Mesendoderm (in vitro differentiated cells): Measurements from ENCODE around the gene ZNF827.

Experiments used
- DNase-seq: peaks from one replicate; pipeline ENCODE4 v3.0.0; 2013
- H2AK5ac ChIP-seq: 2 replicates; pipeline ENCODE4 v1.6.1; 2013; ENCODE audit warnings: low read length, inconsistent platforms
- H2BK120ac ChIP-seq: 2 replicates; pipeline ENCODE4 v1.6.1; 2013; ENCODE audit warnings: low read depth, mild to moderate bottlenecking, low read length, moderate library complexity, mixed read lengths
- H2BK15ac ChIP-seq: replicated peaks from 2 replicates; pipeline ENCODE4 v1.6.1; 2013; ENCODE audit warnings: low read depth, mild to moderate bottlenecking, moderate library complexity
- H2BK5ac ChIP-seq: 2 replicates; pipeline ENCODE4 v1.6.1; 2013; ENCODE audit warnings: low read length, inconsistent platforms
- H3K18ac ChIP-seq: 2 replicates; pipeline ENCODE4 v1.6.1; 2013; ENCODE audit warnings: mild to moderate bottlenecking, low read length, mixed read lengths
- H3K23ac ChIP-seq: one replicate; pipeline ENCODE4 v1.6.1; 2013; ENCODE audit warnings: low read length
- H3K27ac ChIP-seq: 2 replicates; pipeline ENCODE4 v1.5.1; 2013; ENCODE audit warnings: low read depth, mild to moderate bottlenecking, inconsistent platforms, low read length, moderate library complexity
- H3K27me3 ChIP-seq: 2 replicates; pipeline ENCODE4 v1.6.1; 2013; ENCODE audit warnings: low read length, control low read depth, mild to moderate bottlenecking, inconsistent platforms; ENCODE audit not compliant: insufficient read depth, poor library complexity
- H3K36me3 ChIP-seq: 2 replicates; pipeline ENCODE4 v1.6.1; 2013; ENCODE audit warnings: low read length, inconsistent platforms; ENCODE audit not compliant: control insufficient read depth, insufficient read depth
- H3K4ac ChIP-seq: one replicate; pipeline ENCODE4 v1.6.1; 2013; ENCODE audit warnings: low read depth, mild to moderate bottlenecking, low read length, moderate library complexity
- H3K4me1 ChIP-seq: 2 replicates; pipeline ENCODE4 v1.6.1; 2013; ENCODE audit warnings: low read depth, low read length, inconsistent platforms; ENCODE audit not compliant: control insufficient read depth
- H3K4me2 ChIP-seq: 2 replicates; pipeline ENCODE4 v1.6.1; 2013; ENCODE audit warnings: low read length
- H3K4me3 ChIP-seq: 2 replicates; pipeline ENCODE4 v1.5.1; 2013; ENCODE audit warnings: mild to moderate bottlenecking, low read length
- H3K56ac ChIP-seq: one replicate; pipeline ENCODE4 v1.6.1; 2013; ENCODE audit warnings: low read length
- H3K79me1 ChIP-seq: 2 replicates; pipeline ENCODE4 v1.6.1; 2013; ENCODE audit warnings: low read length, inconsistent platforms
- H3K79me2 ChIP-seq: 2 replicates; pipeline ENCODE4 v1.6.1; 2013; ENCODE audit warnings: mild to moderate bottlenecking, low read length; ENCODE audit not compliant: control insufficient read depth, insufficient read depth
- H3K9ac ChIP-seq: 2 replicates; pipeline ENCODE4 v1.6.1; 2013; ENCODE audit warnings: low read length, inconsistent platforms
- H4K5ac ChIP-seq: one replicate; pipeline ENCODE4 v1.6.1; 2013; ENCODE audit warnings: low read length
- H4K8ac ChIP-seq: one replicate; pipeline ENCODE4 v1.6.1; 2013; ENCODE audit warnings: low read depth, mild to moderate bottlenecking, control low read depth, low read length, moderate library complexity
- WGBS: extraction: QIAGEN DNeasy Blood & Tissue Kit; methylation state at CpG from one replicate; pipeline ENCODE4 v1.1.7; 2013; ENCODE audit warnings: low lambda C conversion rate, missing lambda C conversion rate; ENCODE audit not compliant: insufficient coverage; ENCODE audit errors: extremely low coverage; 5-methylcytosine and 5-hydroxymethylcytosine counted together

The ZNF827 gene

DNA sequence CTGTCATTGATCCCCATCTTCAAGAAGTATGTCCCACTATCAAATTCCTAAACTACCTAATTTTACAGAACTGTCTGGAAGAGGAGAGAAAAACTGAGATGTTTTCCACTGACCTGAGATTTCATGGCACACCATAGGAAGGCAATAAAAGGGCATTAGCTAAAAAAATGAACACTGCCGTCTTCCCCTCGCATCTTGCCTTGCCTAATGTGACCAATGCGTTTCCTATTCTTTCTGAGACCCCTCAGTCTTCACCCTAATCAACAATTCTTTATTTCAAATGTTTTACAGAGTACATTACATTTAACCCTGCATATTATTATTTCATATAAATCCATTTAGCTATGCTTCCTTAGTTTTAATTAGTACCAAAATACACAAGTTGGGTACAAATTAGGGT is 43.6 kb downstream of the ZNF827 start:
- Histone ChIP-seq H3K4me1 (peaks cover 6% of the 10 kb centered on the region), H3K23ac (no peak overlapping the region)
- WGBS: no CpG with 5 or more reads among the region's 3 CpGs

DNA sequence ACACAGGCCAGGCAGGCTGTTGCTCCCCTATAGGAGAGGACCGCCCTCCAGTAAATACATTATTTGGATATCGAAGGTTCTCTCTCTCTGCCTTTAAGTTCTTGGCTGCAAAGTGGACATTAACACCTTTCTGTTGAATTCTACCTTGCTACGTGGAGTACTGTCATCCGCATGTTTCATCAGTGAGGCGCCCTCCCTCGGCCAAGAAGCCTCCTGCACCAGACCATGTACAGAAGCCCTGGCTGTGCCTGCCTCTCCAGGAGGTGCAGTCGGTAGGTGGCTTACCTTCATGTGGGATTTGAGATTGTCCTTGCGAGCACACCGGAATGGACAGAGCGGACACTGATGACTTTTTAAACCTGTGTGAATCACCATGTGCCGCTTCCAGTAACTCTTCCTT is 46.7 kb downstream of the ZNF827 start:
- H3K23ac ChIP-seq: no peak overlapping the region
- H3K4me3 ChIP-seq: no peak overlapping the region
- H2BK120ac ChIP-seq: no peak overlapping the region
- peaks cover 1% of the 10 kb centered on the region for H3K79me1 ChIP-seq
- no CpG with 5 or more reads among the region's 11 CpGs for WGBS
- no peak overlapping the region for H4K5ac ChIP-seq
- H3K56ac ChIP-seq: peak overlapping the region; percentile 17
- no peaks in the 10 kb centered on the region for H3K27me3 ChIP-seq
- peak; percentile 62 for DNase-seq
- no peak overlapping the region for H3K4me2 ChIP-seq
- H2AK5ac ChIP-seq: no peak overlapping the region
- H2BK15ac ChIP-seq: no peak overlapping the region
- no peak overlapping the region for H3K4ac ChIP-seq
- H2BK5ac ChIP-seq: no peak overlapping the region
- H3K4me1 ChIP-seq: peaks cover 3% of the 10 kb centered on the region
- no peaks in the 10 kb centered on the region for H3K36me3 ChIP-seq
- no peak overlapping the region for H3K27ac ChIP-seq
- no peak overlapping the region for H3K18ac ChIP-seq
- H3K79me2 ChIP-seq: peaks cover 14% of the 10 kb centered on the region
- H3K9ac ChIP-seq: no peak overlapping the region
- no peak overlapping the region for H4K8ac ChIP-seq

More for the DNA sequence above, 43.6 kb downstream of the ZNF827 start:
- no peak overlapping the region for H2BK15ac ChIP-seq
- no peak overlapping the region for H2BK120ac ChIP-seq
- H3K79me2 ChIP-seq: peaks cover 19% of the 10 kb centered on the region
- H3K4me3 ChIP-seq: no peak overlapping the region
- H3K36me3 ChIP-seq: no peaks in the 10 kb centered on the region
- H3K79me1 ChIP-seq: peaks cover 3% of the 10 kb centered on the region
- no peak overlapping the region for H4K8ac ChIP-seq
- no peak overlapping the region for H2AK5ac ChIP-seq
- no peak overlapping the region for H4K5ac ChIP-seq
- no peak for DNase-seq
- no peak overlapping the region for H3K4me2 ChIP-seq
- H3K9ac ChIP-seq: no peak overlapping the region
- H3K56ac ChIP-seq: no peak overlapping the region
- H2BK5ac ChIP-seq: no peak overlapping the region
- no peak overlapping the region for H3K18ac ChIP-seq
- no peak overlapping the region for H3K27ac ChIP-seq
- H3K4ac ChIP-seq: no peak overlapping the region
- H3K27me3 ChIP-seq: no peaks in the 10 kb centered on the region

DNA sequence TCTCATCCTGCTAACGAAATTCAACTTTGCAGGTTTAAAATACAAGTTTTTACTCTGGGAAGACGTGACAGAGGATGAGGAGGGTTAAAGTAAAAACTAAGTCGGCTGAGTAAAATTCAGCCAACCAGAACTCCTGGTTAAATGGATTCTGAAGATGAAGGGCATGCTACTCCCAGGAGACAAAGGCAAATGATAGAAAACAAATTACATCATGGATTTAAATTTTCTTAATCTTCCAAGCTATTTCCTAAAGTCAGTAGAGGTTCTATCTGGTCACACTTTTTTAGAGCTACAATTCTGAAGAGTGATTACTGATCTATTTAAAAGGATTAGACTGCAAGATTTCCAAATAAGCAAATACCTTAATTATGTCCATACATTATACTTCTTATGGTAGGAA is 47.9 kb downstream of the ZNF827 start:
- Histone ChIP-seq H2BK15ac (no peak overlapping the region), H2AK5ac (no peak overlapping the region), H3K4ac (no peak overlapping the region), H3K4me1 (peaks cover 3% of the 10 kb centered on the region), H3K79me1 (peaks cover 6% of the 10 kb centered on the region), H3K56ac (no peak overlapping the region), H2BK120ac (no peak overlapping the region), H3K27ac (no peak overlapping the region), H2BK5ac (no peak overlapping the region), H3K27me3 (no peaks in the 10 kb centered on the region), H3K4me2 (no peak overlapping the region), H3K18ac (no peak overlapping the region), H3K4me3 (no peak overlapping the region), H3K9ac (no peak overlapping the region), H4K5ac (no peak overlapping the region), H4K8ac (no peak overlapping the region), H3K36me3 (no peaks in the 10 kb centered on the region), H3K23ac (no peak overlapping the region), H3K79me2 (peaks cover 13% of the 10 kb centered on the region)
- no peak for DNase-seq
- no CpG with 5 or more reads among the region's 3 CpGs for WGBS

DNA sequence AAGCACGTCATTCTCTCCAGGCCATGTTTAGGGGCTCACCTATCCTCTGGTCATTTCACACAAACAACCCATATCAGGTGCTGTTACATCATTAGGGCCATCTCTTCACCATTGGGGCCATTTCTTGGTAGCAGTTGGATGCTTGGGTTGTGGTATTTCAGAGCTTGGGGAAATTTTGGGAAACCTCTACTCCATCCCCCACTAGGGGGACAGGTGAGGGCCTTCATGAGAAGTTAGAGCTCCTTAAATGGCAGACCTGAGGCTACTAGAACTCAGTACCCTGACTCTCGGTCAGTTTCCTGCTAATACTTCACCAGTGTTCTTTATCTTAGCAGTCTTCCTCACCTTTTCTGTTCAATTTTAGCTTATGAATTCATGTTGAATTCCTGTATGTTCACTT is 50.2 kb downstream of the ZNF827 start:
- no peak overlapping the region for H3K56ac ChIP-seq
- no peak overlapping the region for H3K27ac ChIP-seq

DNA sequence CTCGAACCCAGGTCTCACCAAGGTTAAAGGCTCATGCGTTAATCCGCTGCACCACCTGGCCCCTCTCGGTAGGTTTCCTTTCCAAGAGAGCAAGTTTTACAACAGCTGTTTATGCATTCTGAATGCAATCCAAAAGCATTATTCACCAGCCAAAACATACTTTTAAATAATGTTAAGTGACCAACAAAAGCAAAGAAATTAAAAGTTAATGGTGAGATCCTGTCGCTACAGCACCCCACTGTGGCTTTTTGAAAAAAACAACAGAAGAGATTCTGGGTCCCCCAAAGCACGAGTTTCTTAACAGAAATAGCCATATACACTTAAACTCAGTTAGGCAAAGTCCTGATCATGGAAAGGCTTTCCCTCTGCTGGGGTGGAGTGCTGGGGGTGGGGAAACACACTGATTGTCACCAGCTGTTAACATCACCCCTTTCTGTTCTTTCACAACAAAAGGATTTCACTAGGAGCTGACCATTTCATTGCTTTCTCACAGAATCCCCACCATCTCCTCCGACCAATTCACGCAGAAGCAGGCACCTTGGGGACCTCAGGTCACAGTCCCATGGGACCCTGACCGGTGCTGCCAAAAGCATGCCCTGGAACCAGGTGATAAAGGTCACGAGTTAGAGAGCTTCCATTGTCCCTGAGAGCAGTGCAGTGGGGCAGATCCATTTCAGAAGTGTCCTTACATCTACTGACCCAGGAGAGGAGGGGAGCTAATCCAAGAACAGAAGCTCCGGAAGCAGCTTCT is 51.2 kb downstream of the ZNF827 start:
- H3K27me3 ChIP-seq: no peaks in the 10 kb centered on the region
- no CpG with 5 or more reads among the region's 11 CpGs for WGBS

More for the DNA sequence above, 50.2 kb downstream of the ZNF827 start:
- Histone ChIP-seq H3K4me1 (peaks cover 4% of the 10 kb centered on the region), H3K27me3 (no peaks in the 10 kb centered on the region), H3K79me1 (peaks cover 6% of the 10 kb centered on the region), H2BK120ac (no peak overlapping the region), H2BK15ac (no peak overlapping the region), H2BK5ac (no peak overlapping the region), H3K4me2 (no peak overlapping the region), H3K23ac (no peak overlapping the region), H4K8ac (no peak overlapping the region), H3K36me3 (no peaks in the 10 kb centered on the region), H3K18ac (no peak overlapping the region), H3K4me3 (no peak overlapping the region), H3K4ac (no peak overlapping the region), H2AK5ac (no peak overlapping the region), H3K9ac (no peak overlapping the region), H4K5ac (no peak overlapping the region), H3K79me2 (peaks cover 7% of the 10 kb centered on the region)
- DNase-seq: peak; percentile 82
- WGBS: no CpG with 5 or more reads among the region's 2 CpGs

DNA sequence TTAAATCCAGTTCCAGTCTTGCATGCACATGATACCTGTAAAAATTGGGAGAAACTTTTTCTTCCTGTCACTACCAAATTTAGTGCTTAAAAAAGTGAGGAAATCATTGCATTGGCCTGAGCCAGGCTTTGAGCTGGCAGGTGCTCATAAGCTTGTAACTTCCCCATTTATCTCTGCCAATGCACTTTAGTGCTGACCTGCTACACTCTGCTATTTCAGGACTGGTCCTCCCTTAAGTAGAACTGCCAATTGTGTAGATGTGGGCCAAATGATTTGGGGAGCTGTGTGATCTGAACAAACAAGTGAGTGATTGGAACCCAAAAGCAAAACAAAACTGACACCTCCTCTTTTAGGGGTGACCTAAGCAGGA is 51.8 kb downstream of the ZNF827 start:
- H3K4ac ChIP-seq: no peak overlapping the region
- H3K4me2 ChIP-seq: no peak overlapping the region
- peaks cover 4% of the 10 kb centered on the region for H3K4me1 ChIP-seq
- H3K23ac ChIP-seq: no peak overlapping the region
- H3K56ac ChIP-seq: no peak overlapping the region
- no peak overlapping the region for H3K9ac ChIP-seq
- H4K5ac ChIP-seq: no peak overlapping the region
- H3K18ac ChIP-seq: no peak overlapping the region
- no peak overlapping the region for H3K4me3 ChIP-seq
- no peak overlapping the region for H2BK5ac ChIP-seq
- H2BK120ac ChIP-seq: no peak overlapping the region
- DNase-seq: no peak
- H3K27ac ChIP-seq: no peak overlapping the region
- no peaks in the 10 kb centered on the region for H3K36me3 ChIP-seq
- peaks cover 10% of the 10 kb centered on the region for H3K79me1 ChIP-seq
- no peak overlapping the region for H4K8ac ChIP-seq
- peaks cover 13% of the 10 kb centered on the region for H3K79me2 ChIP-seq
- no peaks in the 10 kb centered on the region for H3K27me3 ChIP-seq
- H2BK15ac ChIP-seq: no peak overlapping the region
- H2AK5ac ChIP-seq: no peak overlapping the region

More for the DNA sequence above, 51.2 kb downstream of the ZNF827 start:
- H3K4me3 ChIP-seq: no peak overlapping the region
- no peak overlapping the region for H3K4ac ChIP-seq
- no peak for DNase-seq
- H4K8ac ChIP-seq: no peak overlapping the region
- peaks cover 4% of the 10 kb centered on the region for H3K4me1 ChIP-seq
- peaks cover 9% of the 10 kb centered on the region for H3K79me2 ChIP-seq
- H3K27ac ChIP-seq: no peak overlapping the region
- H4K5ac ChIP-seq: no peak overlapping the region
- no peak overlapping the region for H3K23ac ChIP-seq
- H3K79me1 ChIP-seq: peaks cover 10% of the 10 kb centered on the region
- no peaks in the 10 kb centered on the region for H3K36me3 ChIP-seq
- no peak overlapping the region for H2BK120ac ChIP-seq
- H3K9ac ChIP-seq: no peak overlapping the region
- no peak overlapping the region for H3K4me2 ChIP-seq
- no peak overlapping the region for H2BK5ac ChIP-seq
- no peak overlapping the region for H3K18ac ChIP-seq
- H2BK15ac ChIP-seq: no peak overlapping the region
- peak overlapping the region; percentile 6 for H3K56ac ChIP-seq
- no peak overlapping the region for H2AK5ac ChIP-seq
